ENCODE measurements around the gene MUC5B. TPM values are rescaled to one million over a fixed set of nuclear protein-coding genes. Genes with fewer than 3 reads are reported as not detected.
"Not testable (repeated sequence)": the region's sequence is repeated elsewhere in the genome, so short reads cannot be mapped to it uniquely, and the experiment has no call there.

The MUC5B gene
- polyA plus RNA-seq, 1 donor: 0.03 TPM

DNA sequence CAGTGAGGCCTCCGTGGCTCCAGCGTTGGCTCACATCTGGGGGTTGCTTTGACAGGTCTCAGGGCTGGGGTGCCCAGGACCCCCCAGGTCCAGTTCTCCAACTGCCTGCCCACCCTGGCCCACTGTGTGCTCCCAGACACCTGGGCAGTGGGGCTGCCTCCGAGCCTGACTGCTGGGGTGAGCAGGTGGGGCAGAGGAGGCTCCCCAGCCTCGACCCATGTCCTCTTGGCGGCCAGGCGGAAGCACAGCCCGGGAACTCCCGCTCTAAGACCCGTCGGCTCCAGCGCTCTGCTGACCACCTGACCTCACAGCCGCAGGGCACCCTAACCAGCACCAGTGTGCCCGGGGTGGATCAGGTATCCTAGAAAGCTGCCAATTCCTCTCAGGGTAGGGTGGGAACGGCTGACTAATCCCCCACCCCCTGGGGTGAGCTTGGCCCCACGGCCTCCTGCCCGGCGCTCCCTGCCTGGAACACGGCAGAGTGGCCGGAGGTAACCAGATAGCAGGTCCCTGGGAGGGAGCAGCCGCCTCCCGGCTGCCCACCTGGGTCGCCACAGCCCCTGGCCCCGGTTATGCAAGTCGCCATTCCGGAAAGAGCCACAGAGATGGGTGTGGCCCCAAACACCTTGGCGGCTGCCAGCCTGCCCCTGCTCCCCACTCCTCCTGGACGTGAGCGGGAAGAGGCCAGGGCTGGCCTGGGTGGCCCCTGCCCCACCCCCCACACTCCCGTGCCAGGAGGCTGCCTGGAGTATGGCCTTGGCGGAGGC lies 19.2 kb upstream of the MUC5B start:
- no peak for DNase-seq

DNA sequence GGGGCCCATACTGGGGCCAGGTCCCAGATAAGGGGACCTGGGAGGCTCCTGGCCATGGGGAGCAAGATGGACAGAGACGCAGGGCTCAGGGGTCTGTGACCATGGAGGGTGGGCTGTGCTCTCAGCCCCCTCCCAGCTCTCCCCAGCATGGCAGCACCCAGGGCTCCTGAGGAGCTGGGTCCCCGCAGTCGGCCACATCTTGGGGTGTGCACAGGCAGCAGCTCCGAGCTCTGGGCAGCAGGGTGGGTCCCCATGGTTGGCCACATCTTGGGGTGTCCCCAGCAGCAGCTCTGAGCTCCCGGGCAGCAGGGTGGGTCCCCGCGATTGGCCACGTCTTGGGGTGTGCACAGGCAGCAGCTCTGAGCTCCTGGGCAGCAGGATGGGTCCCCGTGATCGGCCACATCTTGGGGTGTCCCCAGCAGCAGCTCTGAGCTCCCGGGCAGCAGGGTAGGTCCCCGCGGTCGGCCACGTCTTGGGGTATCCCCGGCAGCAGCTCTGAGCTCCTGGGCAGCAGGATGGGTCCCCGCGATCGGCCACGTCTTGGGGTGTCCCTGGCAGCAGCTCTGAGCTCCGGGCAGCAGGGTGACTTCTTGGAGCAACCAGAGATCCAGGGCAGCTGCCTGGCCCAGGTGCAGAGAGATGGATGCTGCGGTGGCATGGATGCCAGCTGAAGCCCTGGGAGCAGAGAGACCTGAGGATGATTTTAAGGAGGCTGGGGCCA lies 18.3 kb upstream of the MUC5B start:
- no peak for DNase-seq

DNA sequence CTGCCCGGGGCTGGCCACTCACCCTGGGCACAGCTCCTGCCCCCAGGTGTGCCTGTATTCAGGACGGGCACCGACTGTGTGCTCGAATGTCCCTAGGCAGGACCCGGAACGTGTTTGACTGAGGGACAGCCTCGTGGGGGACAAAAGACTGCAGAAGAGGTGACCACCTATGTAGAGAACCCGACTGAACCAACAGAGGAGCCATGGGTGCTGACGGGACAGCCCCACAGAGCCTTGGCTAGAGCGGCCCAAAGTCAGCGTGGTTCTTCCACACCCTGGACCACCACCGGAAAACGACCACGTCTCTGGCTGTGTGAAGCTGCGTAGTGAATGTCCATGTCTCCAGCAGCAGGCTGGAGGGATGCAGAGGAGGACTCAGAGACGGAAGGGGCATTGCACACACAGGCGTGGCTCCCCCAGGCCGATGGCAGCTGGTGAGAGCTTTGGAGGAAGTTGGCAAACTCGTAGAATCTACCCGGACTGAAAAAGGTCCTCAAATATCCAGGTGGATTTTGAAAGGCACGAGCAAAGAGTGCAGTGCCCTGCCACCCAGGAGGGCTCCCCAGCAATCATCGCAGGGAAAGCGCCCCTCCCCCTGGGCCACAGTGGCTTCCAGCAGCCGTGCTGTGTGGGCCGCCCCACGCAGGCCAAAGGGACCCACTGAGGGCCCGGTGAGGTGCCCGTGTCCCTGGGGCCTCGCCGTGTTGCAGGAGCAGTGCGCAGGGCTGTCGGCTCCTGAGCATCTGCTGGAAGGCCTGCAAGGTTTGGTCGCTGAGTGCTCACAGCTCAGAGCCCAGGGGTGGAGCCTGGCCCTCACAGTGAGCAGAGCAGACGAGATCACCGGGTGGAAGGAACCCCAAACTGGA lies 17.5 kb upstream of the MUC5B start:
- DNase-seq: no peak

DNA sequence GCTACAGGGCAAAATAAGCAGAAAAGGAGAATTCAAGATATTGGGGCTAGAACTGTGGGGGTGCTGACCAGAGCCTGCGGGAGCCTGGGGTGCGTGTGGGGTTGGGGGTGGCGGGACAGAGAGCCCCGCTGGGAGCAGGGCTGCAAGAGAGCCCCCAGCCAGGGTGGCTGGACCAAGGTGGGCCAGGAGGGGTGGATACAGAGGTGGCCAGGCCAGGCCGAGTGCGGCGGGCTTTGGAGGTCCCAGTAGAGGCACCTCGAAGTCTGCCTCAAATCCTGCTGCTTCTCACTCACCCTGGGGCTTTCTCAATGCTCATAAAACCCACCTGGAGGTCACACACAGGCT lies 16.9 kb upstream of the MUC5B start:
- DNase-seq: no peak

DNA sequence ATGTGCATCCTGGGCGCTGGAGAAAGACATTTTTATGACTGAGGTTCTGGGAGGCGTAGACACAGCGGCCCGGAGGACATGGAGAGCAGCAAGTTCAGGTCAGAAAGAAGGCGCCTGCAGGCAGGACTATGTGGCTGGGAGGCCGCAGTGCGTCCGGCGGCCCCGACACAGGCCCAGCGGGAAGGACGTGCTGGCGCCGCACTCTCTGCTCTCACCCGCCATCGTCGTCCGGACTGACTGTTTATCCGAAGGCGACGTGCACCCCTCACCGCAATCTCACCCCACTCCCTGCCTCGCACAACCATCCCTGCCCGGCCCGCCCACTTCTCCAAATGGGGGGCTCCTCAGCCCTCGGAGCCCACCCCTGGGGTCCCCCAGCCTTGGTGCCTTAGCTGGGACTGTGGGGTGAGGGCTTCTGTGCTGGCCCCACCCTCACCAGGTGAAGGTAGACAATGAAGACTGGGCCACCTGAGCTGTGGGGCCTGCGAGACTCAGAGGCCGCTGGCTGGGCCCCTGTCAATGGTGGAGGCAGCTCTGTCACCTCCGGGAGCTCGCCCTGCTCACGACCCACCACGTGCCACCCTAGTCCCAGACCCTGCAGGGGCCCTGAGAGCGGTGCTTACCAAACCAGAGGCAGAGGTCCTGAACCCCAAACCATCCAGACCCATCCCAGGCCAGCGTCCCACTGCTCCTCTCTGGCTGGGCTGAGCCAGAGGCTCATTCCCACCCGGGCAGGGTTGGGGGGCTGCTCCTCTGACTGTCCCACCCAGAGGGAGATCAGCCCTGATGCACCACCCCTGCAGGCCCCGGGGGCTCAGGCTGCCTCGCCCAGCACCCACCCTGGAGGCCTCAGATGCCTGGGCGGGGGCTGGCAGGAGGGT lies 16.2 kb upstream of the MUC5B start:
- DNase-seq: no peak

DNA sequence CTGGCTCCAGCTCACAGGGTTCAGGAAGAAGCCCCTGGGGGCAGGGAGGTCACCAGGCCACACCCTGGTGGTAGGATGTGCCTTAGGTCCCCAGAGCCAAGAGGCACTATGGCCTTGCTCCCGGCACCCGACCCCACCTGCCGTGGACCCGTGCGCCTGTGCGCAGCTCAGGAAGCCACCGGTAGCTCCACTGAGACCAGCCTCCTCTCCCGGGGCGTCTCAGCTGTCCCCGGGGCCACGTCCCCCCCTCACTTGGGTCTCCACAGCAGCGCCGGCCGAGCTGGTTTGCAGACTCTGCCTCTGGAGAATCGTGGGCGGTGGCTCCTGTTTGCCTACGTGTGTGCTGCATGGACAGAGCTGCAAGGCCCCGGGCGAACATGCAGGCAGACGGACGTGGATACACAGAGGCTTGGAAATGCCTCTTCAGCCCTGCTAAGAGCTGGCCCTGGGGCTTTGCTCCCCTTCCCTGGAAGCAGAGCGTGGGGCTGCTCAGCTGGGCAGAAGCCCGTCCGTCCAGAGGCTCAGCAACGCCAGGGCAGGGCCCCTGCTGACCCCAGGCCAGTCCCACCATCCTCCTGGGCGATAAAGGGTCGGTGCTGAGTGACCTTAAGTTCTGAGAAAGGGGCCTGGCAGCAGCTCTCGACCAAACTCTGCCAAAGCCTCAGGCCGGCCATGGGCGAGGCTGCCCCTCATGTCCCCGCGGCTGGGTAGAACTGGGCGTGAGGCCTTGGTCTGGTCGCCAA lies 15.3 kb upstream of the MUC5B start:
- no peak for DNase-seq

DNA sequence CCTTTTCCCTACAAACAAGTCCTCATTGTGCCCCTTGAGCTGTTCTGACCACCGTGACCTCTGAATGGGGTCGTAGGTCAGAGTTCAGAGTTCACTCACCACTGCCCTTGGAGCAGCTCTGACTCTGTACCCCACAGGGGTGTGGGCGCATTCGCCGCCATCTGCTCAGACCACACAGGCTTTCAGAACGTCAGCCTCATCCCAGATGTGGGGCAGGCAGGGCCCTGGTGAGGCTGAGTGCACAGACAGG lies 14.8 kb upstream of the MUC5B start:
- DNase-seq: no peak

DNA sequence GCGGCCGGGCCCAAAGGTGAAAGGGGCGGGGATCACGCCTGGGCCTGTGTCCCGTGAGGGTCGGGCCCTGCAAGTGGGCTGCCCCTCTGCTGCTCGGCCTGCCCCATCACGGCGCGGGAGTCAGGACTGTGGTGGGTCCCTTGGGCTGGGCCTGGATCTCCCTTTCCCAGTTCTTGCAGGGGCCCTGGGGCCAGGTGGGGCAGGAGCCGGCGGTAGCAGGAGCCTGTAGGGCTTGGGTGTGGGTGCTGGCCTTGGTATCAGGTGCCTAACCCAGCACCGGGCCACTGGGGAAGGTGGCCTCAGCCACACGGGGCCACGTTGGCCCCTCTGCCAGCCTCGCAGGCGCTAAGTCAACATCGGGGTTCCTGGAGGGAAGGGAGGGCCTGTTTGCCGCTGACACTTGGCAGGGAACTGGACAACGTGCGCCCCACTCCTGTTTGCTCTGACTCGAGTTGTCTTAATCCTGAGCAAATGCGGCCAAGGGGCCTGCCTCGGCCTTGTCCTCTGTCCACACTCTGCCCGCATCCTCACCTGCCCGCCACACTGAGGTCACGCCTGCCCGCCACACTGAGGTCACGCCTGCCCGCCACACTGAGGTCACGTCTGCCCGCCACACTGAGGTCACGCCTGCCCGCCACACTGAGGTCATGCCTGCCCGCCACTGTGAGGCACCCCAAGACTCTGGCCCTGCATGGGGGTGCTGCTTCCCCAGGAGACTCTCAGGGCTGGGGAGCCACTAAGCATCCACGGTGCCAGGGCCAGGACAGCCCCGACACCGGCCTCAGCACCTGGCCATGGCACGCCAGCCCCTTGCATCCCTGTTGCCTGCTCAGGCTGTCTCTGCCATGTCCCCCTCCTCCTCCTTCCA lies 14.2 kb upstream of the MUC5B start:
- no peak for DNase-seq

DNA sequence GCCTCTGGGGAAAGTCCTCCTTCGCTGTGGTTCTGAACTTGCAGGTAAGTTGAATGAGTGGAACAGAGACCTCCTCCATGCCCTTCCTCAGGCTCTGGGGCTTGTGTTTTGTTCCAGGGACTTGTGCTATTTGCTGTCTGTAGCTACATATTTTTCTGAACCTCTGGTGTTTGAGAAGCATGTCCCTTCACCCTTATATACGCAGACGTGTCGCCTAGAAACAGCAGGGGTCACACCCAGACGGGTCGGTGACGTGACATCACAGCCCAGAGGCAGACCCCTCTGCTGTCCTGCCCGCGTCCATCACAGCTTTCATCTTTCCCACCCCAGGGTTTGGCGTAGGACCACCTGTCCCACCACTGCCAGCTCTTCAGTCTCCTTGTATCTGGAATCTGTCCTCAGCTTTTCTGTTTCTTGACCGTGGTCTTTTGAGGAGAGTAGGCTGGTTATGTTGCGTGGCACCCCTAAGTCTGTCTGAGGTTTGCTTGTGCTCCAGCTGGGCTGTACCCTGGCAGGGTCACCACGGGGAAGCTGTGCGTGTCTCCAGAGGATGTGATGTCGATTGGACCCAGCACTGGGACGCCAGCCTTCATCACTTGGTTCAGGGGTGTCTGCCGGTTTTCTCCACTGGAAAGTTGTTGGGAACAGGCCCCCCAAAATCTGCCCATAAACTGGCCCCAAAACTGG lies 13.4 kb upstream of the MUC5B start:
- DNase-seq: no peak

DNA sequence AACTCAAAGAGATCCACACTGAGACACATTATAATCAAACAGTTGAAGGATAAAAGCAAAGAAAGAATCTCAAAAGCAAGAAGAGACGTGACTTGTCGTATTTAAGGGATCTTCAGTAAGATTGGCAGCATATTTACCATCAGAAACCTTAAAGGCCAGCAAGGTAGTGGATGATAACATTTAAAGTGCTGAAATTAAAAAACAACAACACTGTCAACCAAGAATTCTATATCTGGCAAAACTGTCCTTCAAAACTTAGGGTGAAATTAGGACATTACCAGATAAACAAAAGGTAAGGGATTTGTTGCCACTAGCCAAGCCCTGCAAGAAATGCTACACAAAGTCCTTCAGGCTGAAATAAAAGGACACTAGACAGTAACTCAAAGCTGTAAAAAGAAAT lies 11.0 kb upstream of the MUC5B start:
- no peak for DNase-seq

DNA sequence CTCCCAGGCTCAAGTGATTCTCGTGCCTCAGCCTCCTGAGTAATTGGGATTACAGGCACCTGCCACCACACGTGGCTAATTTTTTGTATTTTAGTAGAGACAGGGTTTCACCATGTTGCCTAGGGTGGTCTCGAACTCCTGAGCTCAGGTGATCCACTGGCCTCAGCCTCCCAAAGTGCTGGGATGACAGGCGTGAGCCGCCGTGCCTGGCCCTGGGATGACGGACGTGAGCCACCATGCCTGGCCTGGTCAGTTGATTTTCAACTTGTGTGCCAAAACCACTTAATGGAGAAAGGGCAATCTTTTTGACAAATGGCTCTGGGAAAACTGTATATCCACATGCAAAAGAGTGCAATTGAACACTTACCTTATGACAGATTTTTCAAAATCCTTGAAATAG lies 7.0 kb upstream of the MUC5B start:
- DNase-seq: not testable (repeated sequence)

DNA sequence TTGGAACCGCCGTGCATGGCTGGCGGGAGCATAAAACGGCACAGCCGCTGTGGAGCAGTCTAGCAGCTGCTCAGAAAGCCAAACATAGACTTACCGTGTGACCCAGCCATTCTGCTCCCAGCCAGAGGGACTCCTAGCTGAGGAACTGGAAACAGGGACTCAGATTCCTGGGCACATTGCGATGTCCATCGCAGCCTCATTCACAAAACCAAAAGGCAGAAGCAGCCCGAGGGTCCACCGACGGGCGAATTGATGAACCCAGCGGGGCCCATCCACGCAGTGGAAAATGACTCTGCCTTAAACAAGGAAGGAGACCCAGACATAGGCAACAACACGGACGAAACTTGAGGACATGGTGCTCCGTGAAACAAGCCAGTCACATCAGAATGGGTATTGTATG lies 5.7 kb upstream of the MUC5B start:
- no peak for DNase-seq

DNA sequence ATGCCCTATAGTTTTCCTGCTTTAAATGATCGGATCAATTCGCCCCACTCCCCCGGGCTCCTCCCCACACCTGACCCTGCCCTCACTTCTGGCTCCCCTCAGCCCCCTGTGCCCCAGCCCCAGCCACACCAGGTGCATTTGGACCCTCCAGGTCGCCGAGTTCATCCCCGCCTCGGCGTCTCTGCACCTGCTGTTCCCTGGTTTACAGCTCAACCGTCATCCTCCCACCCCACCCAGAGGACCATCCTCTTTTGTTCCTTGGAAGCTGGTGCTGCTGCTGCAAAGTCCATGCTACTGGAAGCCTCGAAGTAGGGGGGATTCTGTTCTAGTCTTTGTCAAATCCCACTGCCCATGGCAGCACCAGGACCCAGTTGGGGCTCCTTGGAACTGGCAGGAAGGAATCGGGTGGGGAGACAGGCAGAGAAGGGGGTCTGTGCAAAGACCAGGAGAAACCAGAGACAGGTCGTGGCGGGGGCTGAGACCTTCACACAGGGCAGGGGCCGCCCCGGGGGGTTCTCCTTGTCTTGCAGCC lies 4.5 kb upstream of the MUC5B start:
- no peak for DNase-seq

DNA sequence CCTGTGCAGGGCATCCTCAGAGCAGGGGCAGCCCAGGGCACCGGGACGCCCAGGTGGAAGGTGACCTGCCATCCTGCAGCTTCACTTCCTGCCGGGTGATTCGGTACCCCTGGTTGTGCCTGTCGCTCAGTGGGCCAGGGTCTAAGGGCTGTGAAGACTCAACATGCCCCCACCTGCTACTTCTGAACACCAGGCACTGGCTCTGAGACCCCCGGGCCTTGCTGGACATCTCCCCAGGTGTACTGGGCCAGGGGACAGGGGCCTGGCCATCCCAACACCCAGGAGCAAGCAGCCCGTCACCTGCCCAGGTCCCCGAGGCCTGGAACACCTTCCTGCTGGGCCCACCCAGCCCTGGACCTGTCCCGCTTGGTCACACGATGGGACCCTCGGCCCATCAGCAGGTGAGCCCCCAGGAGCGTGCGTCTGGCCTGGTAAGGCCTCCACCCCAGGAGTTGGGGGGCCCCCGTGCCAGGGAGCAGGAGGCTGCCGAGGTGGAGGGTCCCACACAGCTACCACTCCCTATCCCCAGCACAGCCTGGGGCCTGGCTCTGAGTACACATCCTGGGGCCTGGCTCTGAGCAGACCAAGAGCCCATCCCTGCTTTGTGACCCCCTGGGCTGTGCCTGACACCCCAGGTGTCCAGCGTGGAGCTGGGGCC lies 3.9 kb upstream of the MUC5B start:
- DNase-seq: no peak

DNA sequence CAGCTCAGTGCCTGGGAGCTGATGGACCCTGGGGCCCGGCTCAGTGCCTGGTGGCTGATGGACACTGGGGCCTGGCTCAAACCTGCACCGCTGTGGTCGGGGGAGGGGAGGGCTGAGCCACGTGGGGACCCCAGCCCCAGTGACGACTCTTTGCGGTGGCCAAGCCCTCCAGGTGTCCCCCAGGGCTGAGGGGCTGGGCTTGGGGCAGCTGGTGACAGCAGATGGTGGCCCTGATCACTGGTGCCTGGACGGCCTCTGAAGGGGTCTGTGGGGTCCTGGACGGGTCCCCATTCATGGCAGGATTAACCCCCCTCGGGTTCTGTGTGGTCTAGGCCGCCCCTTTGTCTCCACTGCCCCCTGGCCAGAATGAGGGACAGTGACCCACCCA lies 3.4 kb upstream of the MUC5B start:
- DNase-seq: no peak

DNA sequence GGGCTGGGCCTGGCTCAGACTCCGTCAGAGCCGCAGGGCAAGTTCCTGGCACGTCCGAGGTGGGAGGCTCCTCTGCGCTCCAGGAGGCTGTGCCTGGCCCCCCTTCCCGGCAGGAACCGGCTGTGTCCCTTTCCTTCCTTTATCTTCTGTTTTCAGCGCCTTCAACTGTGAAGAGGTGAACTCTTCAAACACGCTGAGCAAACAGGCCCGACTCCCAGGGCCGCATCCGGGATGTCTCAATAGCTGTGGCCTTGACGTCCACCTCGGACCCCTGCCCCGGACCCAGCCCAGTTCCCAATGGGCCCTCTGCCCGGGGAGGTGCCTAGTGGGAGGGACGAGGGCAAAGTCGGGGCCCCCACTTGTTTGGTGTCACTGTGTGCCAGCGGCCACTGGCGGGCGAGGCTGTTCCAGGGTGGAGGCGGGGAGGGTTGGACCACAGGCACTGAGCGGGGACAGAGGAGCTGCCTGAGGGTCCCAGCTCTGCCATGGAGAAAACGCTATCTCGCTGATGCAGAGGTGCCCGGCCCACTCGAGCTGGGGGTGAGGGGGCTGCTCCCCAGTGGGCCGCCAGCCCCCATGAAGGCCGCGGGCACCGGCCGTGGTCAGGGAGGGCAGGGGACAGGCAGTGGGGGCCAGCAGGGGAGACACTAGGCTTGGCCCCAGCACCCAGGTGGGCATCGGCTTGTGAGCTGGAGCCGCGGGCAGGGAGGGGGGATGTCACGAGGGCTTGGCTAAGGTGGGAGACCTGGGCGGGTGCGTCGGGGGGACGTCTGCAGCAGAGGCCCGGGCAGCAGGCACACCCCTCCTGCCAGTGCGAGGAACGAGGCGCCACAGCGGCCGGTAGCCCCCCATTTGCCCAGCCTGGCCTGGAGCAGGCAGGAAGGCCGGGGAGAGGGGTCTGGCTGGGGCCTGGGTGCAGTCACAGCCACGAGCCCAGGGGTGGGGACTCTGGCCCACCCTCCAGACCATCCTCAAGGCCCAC lies 2.7 kb upstream of the MUC5B start:
- DNase-seq: no peak

DNA sequence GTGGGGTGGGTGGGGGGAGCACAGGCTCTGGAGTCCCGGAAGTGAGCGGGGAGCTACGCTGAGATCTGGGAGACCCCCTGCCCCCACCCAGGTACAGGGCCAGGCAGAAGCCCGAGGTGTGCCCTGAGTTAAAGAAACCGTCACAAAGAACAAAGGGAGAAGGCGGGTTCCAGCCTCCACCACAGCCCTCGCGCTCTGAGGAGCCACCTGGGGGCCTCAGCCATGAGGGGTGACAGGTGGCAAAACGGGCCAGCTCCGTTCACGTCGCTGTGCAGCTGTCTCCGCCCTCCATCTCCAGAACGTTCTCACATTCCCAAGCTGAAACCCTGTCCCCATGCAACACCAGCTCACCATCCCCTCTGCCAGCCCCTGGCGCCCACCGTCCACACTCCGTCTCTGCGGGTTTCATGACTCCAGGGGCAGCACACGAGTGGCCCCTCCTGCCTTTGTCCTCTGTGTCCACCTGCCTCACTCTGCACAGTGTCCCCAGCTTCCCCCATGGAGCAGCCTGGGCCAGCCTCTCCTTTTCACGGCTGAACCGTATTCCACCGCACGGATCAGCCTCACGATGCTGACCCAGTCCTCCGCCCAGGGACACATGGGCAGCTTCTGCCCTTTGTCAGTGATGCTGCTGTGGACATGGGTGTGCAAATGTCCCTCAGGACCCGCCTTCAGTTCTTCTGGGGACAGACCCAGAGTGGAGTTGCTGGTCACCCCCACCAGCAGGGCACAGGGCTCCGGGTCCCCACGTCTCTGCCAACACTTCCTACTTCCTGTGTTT lies 1.7 kb upstream of the MUC5B start:
- no peak for DNase-seq
